ENCODE results near the gene P2RX7. TPM values are rescaled to one million over a fixed set of nuclear protein-coding genes. Genes with fewer than 3 reads are reported as not detected.

Gene P2RX7
- polyA plus RNA-seq, 1 donor from 2014 or later, result not detected

GRCh38 chr12:121117226-121117777 lies 15.4 kb upstream of the P2RX7 start:
- H3F3A ChIP-seq (ENCODE audit: insufficient read depth, low read length, poor library complexity, severe bottlenecking), result no peaks in the 10 kb centered on the region
- H3K4me2 ChIP-seq (ENCODE audit: low read length), result no peak overlapping the region
- H3K9me2 ChIP-seq (ENCODE audit: insufficient read depth, low read length), result no peaks in the 10 kb centered on the region
- no peaks in the 10 kb centered on the region for H3K36me3 ChIP-seq (ENCODE audit: insufficient read depth, low read length)
- no peak overlapping the region for H3K27ac ChIP-seq (ENCODE audit: low read length)
- H3K27me3 ChIP-seq (ENCODE audit: insufficient read depth, low read depth, low read length), result no peaks in the 10 kb centered on the region
- no peak overlapping the region for H3K9ac ChIP-seq (ENCODE audit: low read length)
- TF ChIP-seq REST (IDR thresholded peaks at IDR 0.05; ENCODE audit: borderline replicate concordance) (no peak), POLR2AphosphoS5 (IDR thresholded peaks at IDR 0.05) (no peak), CTCF (IDR thresholded peaks at IDR 0.05; ENCODE audit: poor library complexity, severe bottlenecking) (no peak), SMC3 (conservative IDR thresholded peaks at IDR 0.05; ENCODE audit: poor library complexity) (no peak), RAD21 (conservative IDR thresholded peaks at IDR 0.05) (no peak), MXI1 (conservative IDR thresholded peaks at IDR 0.05; ENCODE audit: poor library complexity, severe bottlenecking) (no peak), EZH2 (IDR thresholded peaks at IDR 0.05; ENCODE audit: borderline replicate concordance, insufficient read depth, low read length, poor library complexity, severe bottlenecking) (no peak), TAF1 (IDR thresholded peaks at IDR 0.05; ENCODE audit: low read depth) (no peak), EP300 (conservative IDR thresholded peaks at IDR 0.05; ENCODE audit: poor library complexity, severe bottlenecking) (no peak)
- H3K4me3 ChIP-seq (ENCODE audit: low read length), result no peak overlapping the region
- no peaks in the 10 kb centered on the region for H4K20me1 ChIP-seq (ENCODE audit: insufficient read depth)
- H2AFZ ChIP-seq (ENCODE audit: low read depth, low read length), result no peak overlapping the region
- no peaks in the 10 kb centered on the region for H3K79me2 ChIP-seq (replicated peaks; ENCODE audit: insufficient read depth, low read length)
- no peaks in the 10 kb centered on the region for H3K9me3 ChIP-seq (ENCODE audit: low read length)

- Histone ChIP-seq H3K27ac (ENCODE audit: low read length) (no peak overlapping the region), H3K9me3 (ENCODE audit: low read length) (no peaks in the 10 kb centered on the region), H3K4me2 (ENCODE audit: low read length) (no peak overlapping the region), H3K79me2 (replicated peaks; ENCODE audit: insufficient read depth, low read length) (no peaks in the 10 kb centered on the region), H3F3A (ENCODE audit: insufficient read depth, low read length, poor library complexity, severe bottlenecking) (no peaks in the 10 kb centered on the region), H3K27me3 (ENCODE audit: insufficient read depth, low read depth, low read length) (no peaks in the 10 kb centered on the region), H3K36me3 (ENCODE audit: insufficient read depth, low read length) (no peaks in the 10 kb centered on the region), H3K4me3 (ENCODE audit: low read length) (no peak overlapping the region), H3K9ac (ENCODE audit: low read length) (no peak overlapping the region), H2AFZ (ENCODE audit: low read depth, low read length) (no peak overlapping the region), H3K9me2 (ENCODE audit: insufficient read depth, low read length) (no peaks in the 10 kb centered on the region), H4K20me1 (ENCODE audit: insufficient read depth) (no peaks in the 10 kb centered on the region)
- no peak for TF ChIP-seq RAD21 (conservative IDR thresholded peaks at IDR 0.05)
- TF ChIP-seq TAF1 (IDR thresholded peaks at IDR 0.05; ENCODE audit: low read depth), result no peak
- no peak for TF ChIP-seq CTCF (IDR thresholded peaks at IDR 0.05; ENCODE audit: poor library complexity, severe bottlenecking)
- TF ChIP-seq POLR2AphosphoS5 (IDR thresholded peaks at IDR 0.05), result no peak
- TF ChIP-seq REST (IDR thresholded peaks at IDR 0.05; ENCODE audit: borderline replicate concordance), result no peak
- TF ChIP-seq EZH2 (IDR thresholded peaks at IDR 0.05; ENCODE audit: borderline replicate concordance, insufficient read depth, low read length, poor library complexity, severe bottlenecking), result no peak
- TF ChIP-seq EP300 (conservative IDR thresholded peaks at IDR 0.05; ENCODE audit: poor library complexity, severe bottlenecking), result no peak
- no peak for TF ChIP-seq MXI1 (conservative IDR thresholded peaks at IDR 0.05; ENCODE audit: poor library complexity, severe bottlenecking)
- TF ChIP-seq SMC3 (conservative IDR thresholded peaks at IDR 0.05; ENCODE audit: poor library complexity), result no peak
Measured at GRCh38 chr12:121120323-121120722, 12.4 kb upstream of the P2RX7 start.
